ENCODE results near the gene ETV2.
"Not testable (repeated sequence)": the region's sequence is repeated elsewhere in the genome, so short reads cannot be mapped to it uniquely, and the experiment has no call there.

Gene ETV2

GRCh38 chr19:35628565-35629331 is 12.8 kb upstream of the ETV2 start, which contains the start of gene RBM42:
RBM42 (plus strand) TSS chr19:35629036; CDS start chr19:35629154, 118 bp downstream.
- DNase-seq (ENCODE audit: low read depth in 2 of 2) = peak; percentile 99

GRCh38 chr19:35629332-35629633 is 12.3 kb upstream of the ETV2 start:
- no peak for DNase-seq (ENCODE audit: low read depth in 2 of 2)

- DNase-seq (ENCODE audit: low read depth in 2 of 2) = no peak
These were observed 7.7 kb upstream of the ETV2 start for GRCh38 chr19:35633727-35634440.

- DNase-seq (ENCODE audit: low read depth in 2 of 2) = no peak
These were observed 4.9 kb upstream of the ETV2 start for GRCh38 chr19:35636651-35637050.

DNA sequence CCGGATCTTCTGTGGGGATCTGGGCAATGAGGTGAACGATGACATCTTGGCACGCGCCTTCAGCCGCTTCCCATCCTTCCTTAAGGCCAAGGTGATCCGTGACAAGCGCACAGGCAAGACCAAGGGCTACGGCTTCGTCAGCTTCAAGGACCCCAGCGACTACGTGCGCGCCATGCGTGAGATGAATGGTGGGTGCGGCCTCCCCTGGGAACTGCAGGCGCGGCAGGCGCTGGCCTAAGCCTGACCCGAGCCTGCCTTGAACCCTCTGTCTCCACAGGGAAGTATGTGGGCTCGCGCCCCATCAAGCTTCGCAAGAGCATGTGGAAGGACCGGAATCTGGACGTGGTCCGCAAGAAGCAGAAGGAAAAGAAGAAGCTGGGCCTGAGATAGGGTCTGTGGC is 4.4 kb upstream of the ETV2 start:
- DNase-seq (ENCODE audit: low read depth in 2 of 2) = no peak

DNA sequence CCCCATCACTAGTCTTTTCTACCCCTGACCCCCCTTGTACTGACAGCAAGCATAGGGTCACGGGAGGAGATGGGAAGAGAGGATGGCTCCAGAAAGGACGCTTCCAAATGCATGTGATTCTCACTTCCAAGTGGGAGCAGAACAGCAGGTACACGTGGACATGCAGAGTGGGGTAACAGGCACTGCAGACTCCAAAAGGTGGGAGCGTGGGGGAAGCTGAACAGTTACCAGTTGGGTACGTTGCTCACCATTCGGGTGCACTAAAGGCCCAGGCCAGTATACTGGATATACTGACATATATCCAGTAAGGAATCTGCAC is 2.3 kb upstream of the ETV2 start:
- no peak for DNase-seq (ENCODE audit: low read depth in 2 of 2)

GRCh38 chr19:35639863-35640262 is 1.7 kb upstream of the ETV2 start:
- no peak for DNase-seq (ENCODE audit: low read depth in 2 of 2)

GRCh38 chr19:35642312-35642711 is 767 bp downstream of the ETV2 start:
- no peak for DNase-seq (ENCODE audit: low read depth in 2 of 2)

DNA sequence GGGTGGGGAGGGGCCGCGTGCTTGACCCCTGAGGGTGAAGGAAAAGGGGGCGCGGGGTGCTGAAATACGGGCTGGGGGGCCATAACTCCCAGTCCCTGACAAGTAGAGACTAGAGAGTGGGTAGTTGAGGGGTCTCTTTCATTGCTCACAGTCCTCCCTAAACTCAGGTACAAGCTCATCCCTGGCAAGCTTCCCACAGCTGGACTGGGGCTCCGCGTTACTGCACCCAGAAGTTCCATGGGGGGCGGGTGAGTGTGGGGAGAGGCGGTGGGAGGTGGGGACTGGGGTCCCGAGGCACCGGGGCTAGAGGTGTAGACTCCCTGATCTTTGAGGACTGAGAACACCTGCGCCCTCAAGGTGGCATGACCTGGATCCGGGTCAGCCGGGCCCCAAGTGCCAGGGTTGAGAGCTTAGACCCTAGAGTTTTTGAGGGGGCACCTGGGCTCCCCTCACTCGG is 1.3 kb downstream of the ETV2 start:
- DNase-seq (ENCODE audit: low read depth in 2 of 2) = no peak

- DNase-seq (ENCODE audit: low read depth in 2 of 2) = peak; percentile 56 to 60
These were observed 2.0 kb downstream of the ETV2 start for GRCh38 chr19:35643255-35644205.

DNA sequence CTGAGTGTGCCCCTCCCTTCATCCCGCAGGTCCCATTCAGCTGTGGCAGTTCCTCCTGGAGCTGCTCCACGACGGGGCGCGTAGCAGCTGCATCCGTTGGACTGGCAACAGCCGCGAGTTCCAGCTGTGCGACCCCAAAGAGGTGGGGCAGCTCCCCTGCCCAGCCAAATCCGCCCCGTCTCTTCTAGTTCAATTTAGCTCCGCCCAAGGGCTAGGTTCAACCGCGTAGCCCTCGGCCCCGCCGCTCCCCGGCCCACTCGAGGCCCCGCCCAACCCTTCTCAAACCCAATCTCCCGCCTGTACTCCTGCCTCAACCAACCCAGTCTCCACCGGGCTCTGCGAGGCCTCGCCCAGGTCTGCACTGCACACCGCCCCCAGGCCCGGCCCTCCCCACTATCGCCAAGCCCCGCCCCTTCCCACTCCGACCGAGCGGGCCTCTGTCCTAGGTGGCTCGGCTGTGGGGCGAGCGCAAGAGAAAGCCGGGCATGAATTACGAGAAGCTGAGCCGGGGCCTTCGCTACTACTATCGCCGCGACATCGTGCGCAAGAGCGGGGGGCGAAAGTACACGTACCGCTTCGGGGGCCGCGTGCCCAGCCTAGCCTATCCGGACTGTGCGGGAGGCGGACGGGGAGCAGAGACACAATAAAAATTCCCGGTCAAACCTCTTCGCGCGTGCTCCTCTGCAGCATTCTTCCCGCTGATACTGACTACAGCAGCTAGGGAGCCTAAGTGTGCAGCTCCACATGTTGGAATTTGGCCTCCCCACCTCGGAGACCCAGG is 2.9 kb downstream of the ETV2 start:
- DNase-seq (ENCODE audit: low read depth in 2 of 2) = peak; percentile 75 to 83

GRCh38 chr19:35644987-35645679 is 3.6 kb downstream of the ETV2 start:
- peak in 1 of 2 experiments; percentile 13 for DNase-seq (ENCODE audit: low read depth in 2 of 2)

DNA sequence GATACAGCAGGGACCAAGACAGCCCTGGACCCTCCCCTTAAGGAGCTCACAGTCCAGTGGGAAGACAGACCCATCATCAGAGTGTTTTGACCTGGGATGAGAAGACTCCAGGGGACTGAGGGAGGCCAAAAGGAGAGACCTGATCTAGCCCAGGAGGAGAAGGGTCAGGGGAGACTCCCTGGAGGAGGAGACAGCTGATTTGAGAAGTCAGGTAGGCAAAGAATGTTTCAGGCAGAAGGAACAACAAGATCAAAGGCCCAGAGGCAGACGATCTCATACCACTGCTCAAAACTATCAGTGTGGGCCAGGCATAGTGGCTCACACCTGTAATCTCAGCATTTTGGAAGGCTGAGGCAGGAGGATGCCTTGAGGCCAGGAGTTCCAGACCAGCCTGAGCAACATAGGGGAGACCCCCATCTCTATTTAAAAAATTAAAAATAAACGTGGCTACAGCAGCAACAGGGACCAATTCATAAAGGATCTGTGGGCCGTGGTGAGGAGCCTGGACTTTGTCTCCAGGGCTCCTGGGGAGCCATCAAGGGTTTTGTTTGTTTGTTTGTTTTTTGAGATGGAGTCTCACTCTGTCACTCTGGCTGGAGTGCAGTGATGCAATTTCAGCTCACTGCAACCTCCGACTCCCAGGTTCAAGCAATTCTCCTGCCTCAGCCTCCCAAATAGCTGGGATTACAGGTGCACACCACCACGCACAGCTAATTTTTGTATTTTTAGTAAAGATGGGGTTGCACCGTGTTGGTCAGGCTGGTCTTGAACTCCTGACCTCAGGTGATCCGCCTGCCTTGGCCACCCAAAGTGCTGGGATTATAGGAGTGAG is 4.4 kb downstream of the ETV2 start:
- DNase-seq (ENCODE audit: low read depth in 2 of 2) = no peak

- DNase-seq (ENCODE audit: low read depth in 2 of 2) = peak; percentile 92
These were observed 6.7 kb downstream of the ETV2 start, which contains the start of gene COX6B1 for GRCh38 chr19:35648017-35648961. COX6B1 (plus strand) TSS chr19:35648323; CDS start chr19:35651244, 2,921 bp downstream.

DNA sequence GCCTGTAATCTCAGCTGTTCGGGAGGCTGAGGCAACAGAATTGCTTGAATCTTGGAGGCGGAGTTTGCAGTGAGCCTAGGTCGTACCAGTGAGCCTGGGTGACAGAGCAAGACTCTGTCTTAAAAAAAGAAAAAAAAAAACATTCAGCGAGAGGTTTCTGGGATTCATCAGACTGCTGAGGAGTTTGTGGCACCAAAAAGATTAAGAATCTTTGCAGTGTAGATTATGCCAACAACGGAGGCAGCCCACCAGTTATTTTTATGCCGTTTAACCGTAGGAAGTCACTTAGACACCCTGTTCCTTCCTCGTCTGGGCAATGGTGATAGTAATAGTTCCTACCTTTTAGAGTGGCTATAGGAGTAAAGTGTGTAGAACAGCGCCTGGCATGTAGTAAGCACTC is 9.0 kb downstream of the ETV2 start:
- no peak for DNase-seq (ENCODE audit: low read depth in 2 of 2)

GRCh38 chr19:35654828-35655227 is 13.3 kb downstream of the ETV2 start:
- DNase-seq (ENCODE audit: low read depth in 2 of 2) = not testable (repeated sequence)

DNA sequence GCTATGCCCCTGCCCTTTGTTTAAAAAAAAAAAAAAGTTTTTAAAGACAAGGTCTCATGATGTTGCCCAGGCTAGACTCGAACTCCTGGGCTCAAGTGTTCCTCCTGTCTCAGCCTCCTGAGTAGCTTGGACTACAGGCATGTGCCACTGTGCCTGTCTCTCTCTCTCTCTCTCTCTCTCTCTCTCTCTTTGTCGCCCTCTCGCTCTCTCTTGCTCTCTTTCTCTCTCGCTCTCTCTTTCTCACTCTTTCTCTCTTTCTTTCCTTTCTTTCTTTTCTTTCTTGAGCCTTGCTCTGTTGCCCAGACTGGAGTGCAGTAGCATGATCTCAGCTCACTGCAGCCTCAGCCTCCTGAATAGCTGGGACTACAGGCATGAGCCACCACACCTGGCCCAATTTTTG is 14.1 kb downstream of the ETV2 start:
- DNase-seq (ENCODE audit: low read depth in 2 of 2) = no peak

- DNase-seq (ENCODE audit: low read depth in 2 of 2) = no peak
These were observed 15.2 kb downstream of the ETV2 start for GRCh38 chr19:35656700-35657099.
